Upper lobe of left lung (tissue), 6 donors: ENCODE results near the gene MXI1. TPM values are rescaled to one million over a fixed set of nuclear protein-coding genes. Genes with fewer than 3 reads are reported as not detected.

Experiments
- ATAC-seq, 2 donors: fragments of 200-7000 bp; cut with Tn5 transposase; one replicate each; pipeline ENCODE4 v1.9.1; 2022; ENCODE audit warnings: mild to moderate bottlenecking in 2 of 2, moderate library complexity in 2 of 2; ENCODE audit not compliant: low FRiP score in 2 of 2
- DNase-seq, 2 donors: peaks; one replicate each; pipeline ENCODE4 v3.0.0-alpha.2; 2019 to 2020
- H3K27ac ChIP-seq, 4 donors: fragments of 200-600 bp; sonication (generic); one replicate each; pipeline ENCODE4 v1.5.1; 2016 to 2019
- H3K27me3 ChIP-seq, 4 donors: fragments of 200-600 bp; sonication (generic); one replicate each; pipeline ENCODE4 v1.5.1; 2017 to 2019
- H3K36me3 ChIP-seq, 4 donors: fragments of 200-600 bp; sonication (generic); one replicate each; pipeline ENCODE4 v1.5.1; 2016 to 2019
- H3K4me1 ChIP-seq, 4 donors: fragments of 200-600 bp; sonication (generic); one replicate each; pipeline ENCODE4 v1.5.1; 2018 to 2019
- H3K4me3 ChIP-seq, 4 donors: fragments of 200-600 bp; sonication (generic); one replicate each; pipeline ENCODE4 v1.5.1; 2017 to 2019; ENCODE audit warnings: mild to moderate bottlenecking in 2 of 4, moderate library complexity in 1 of 4
- H3K9me3 ChIP-seq, 4 donors: fragments of 200-600 bp; sonication (generic); one replicate each; pipeline ENCODE4 v1.5.1; 2018 to 2019
- CTCF ChIP-seq, 6 experiments: fragments of 450-650 bp in 4 of 6; fragments of 200-600 bp in 2 of 6; sonication (generic) in 2 of 6; IDR thresholded peaks; one replicate each; pipeline ENCODE4 v1.5.1; 2016 to 2019; ENCODE audit warnings: antibody characterized with exemption in 6 of 6
- EP300 ChIP-seq, 4 donors: sonication (generic); formaldehyde crosslinking; IDR thresholded peaks; one replicate each; pipeline ENCODE4 v1.5.1; 2017; ENCODE audit warnings: antibody characterized with exemption in 4 of 4, control low read depth in 2 of 4
- POLR2A ChIP-seq, 4 donors: fragments of 450-650 bp; IDR thresholded peaks; one replicate each; pipeline ENCODE4 v1.5.1; 2016 to 2017; ENCODE audit warnings: antibody characterized with exemption in 4 of 4, mild to moderate bottlenecking in 2 of 4
- POLR2AphosphoS5 ChIP-seq, 2 donors: sonication (generic); formaldehyde crosslinking; IDR thresholded peaks; one replicate each; pipeline ENCODE4 v1.5.1; 2017; ENCODE audit warnings: antibody characterized with exemption in 2 of 2
- WGBS, 2 donors: methylation state at CpG; one replicate each; pipeline ENCODE4 v1.1.5; 2017 to 2018; 5-methylcytosine and 5-hydroxymethylcytosine counted together
- total RNA-seq, 6 donors: library from RNA; depleted of rRNA in 4 of 6; stranded (reverse); fragments of >200 nt in 4 of 6; gene quantifications; one replicate each; pipeline versions ENCODE4 v1.1.0 to v1.2.1, GENCODE V29; 2016 to 2021
- donor health status: DM: no; HTN: no; CAD: no; lungs with moderate emphysema.
- donor health status: DM: no; HTN: yes; CAD: no; lungs with severe emphysema.

MXI1 gene
- total RNA-seq, 6 donors from 2014 or later: 27.7 to 90.1 (median 45.2) TPM

- Histone ChIP-seq H3K36me3 (no peaks in the 10 kb centered on the region), H3K9me3 (no peaks in the 10 kb centered on the region), H3K27ac (peak overlapping the region in 2 of 4 donors; percentile 31 to 62), H3K4me3 (no peak overlapping the region), H3K27me3 (no peaks in the 10 kb centered on the region), H3K4me1 (peaks cover 6 to 34% (median 17%) of the 10 kb centered on the region in 4 donors)
- no peak for TF ChIP-seq POLR2AphosphoS5 (IDR thresholded peaks at IDR 0.05)
- no peak for TF ChIP-seq CTCF (IDR thresholded peaks at IDR 0.05)
- no peak for TF ChIP-seq EP300 (IDR thresholded peaks at IDR 0.05)
- TF ChIP-seq POLR2A (IDR thresholded peaks at IDR 0.05): no peak
- 91 to 94% methylated on average over 2 of the region's 2 CpGs for WGBS, 2 donors
- ATAC-seq (no peak), DNase-seq (no peak)
Measured at GRCh38 chr10:110217662-110218008, 10.2 kb downstream of the MXI1 start.

GRCh38 chr10:110218632-110219031, 11.2 kb downstream of the MXI1 start:
- Histone ChIP-seq H3K36me3 (no peaks in the 10 kb centered on the region), H3K27me3 (no peaks in the 10 kb centered on the region), H3K4me1 (peaks cover 6 to 31% (median 17%) of the 10 kb centered on the region in 4 donors), H3K27ac (peak overlapping the region in 2 of 4 donors; percentile 35 to 37), H3K9me3 (no peaks in the 10 kb centered on the region), H3K4me3 (no peak overlapping the region)
- ATAC-seq: no peak
- WGBS, 2 donors: 53 to 57% methylated on average over 4 to 6 of the region's 6 CpGs
- peak in 1 of 2 donors; percentile 68 for DNase-seq
- TF ChIP-seq POLR2AphosphoS5 (IDR thresholded peaks at IDR 0.05): no peak
- TF ChIP-seq EP300 (IDR thresholded peaks at IDR 0.05): no peak
- TF ChIP-seq CTCF (IDR thresholded peaks at IDR 0.05): no peak
- no peak for TF ChIP-seq POLR2A (IDR thresholded peaks at IDR 0.05)

- Histone ChIP-seq H3K4me3 (no peak overlapping the region), H3K36me3 (no peaks in the 10 kb centered on the region), H3K9me3 (no peaks in the 10 kb centered on the region), H3K27ac (peak overlapping the region in 1 of 4 donors; percentile 38), H3K27me3 (no peaks in the 10 kb centered on the region), H3K4me1 (peaks cover 6 to 31% (median 15%) of the 10 kb centered on the region in 4 donors)
- DNase-seq: no peak
- whole genome bisulfite sequencing, 2 donors: 89 to 93% methylated on average over 7 of the region's 7 CpGs
- no peak for ATAC-seq
- TF ChIP-seq POLR2A (IDR thresholded peaks at IDR 0.05): no peak
- TF ChIP-seq POLR2AphosphoS5 (IDR thresholded peaks at IDR 0.05): no peak
- TF ChIP-seq EP300 (IDR thresholded peaks at IDR 0.05): no peak
- TF ChIP-seq CTCF (IDR thresholded peaks at IDR 0.05): no peak
Measured at GRCh38 chr10:110219884-110220283, 12.5 kb downstream of the MXI1 start.

GRCh38 chr10:110220398-110220797, 13.0 kb downstream of the MXI1 start:
- ATAC-seq (no peak), DNase-seq (no peak)
- Histone ChIP-seq H3K4me1 (peaks cover 10 to 35% (median 19%) of the 10 kb centered on the region in 4 donors), H3K27ac (peak overlapping the region in 2 of 4 donors; percentile 26 to 38), H3K9me3 (no peaks in the 10 kb centered on the region), H3K4me3 (no peak overlapping the region), H3K36me3 (no peaks in the 10 kb centered on the region), H3K27me3 (no peaks in the 10 kb centered on the region)
- TF ChIP-seq POLR2AphosphoS5 (IDR thresholded peaks at IDR 0.05): no peak
- no peak for TF ChIP-seq EP300 (IDR thresholded peaks at IDR 0.05)
- no peak for TF ChIP-seq CTCF (IDR thresholded peaks at IDR 0.05)
- TF ChIP-seq POLR2A (IDR thresholded peaks at IDR 0.05): no peak
- 58 to 61% methylated on average over 2 of the region's 2 CpGs for WGBS, 2 donors

- Histone ChIP-seq H3K27ac (peak overlapping the region; percentile 11 to 75 (median 68)), H3K27me3 (no peaks in the 10 kb centered on the region), H3K9me3 (no peaks in the 10 kb centered on the region), H3K4me1 (peaks cover 7 to 28% (median 20%) of the 10 kb centered on the region in 4 donors), H3K4me3 (peak overlapping the region in 3 of 4 donors; percentile 22 to 42 (median 25)), H3K36me3 (no peaks in the 10 kb centered on the region)
- ATAC-seq (no peak), DNase-seq (no peak)
- no peak for TF ChIP-seq POLR2AphosphoS5 (IDR thresholded peaks at IDR 0.05)
- no peak for TF ChIP-seq CTCF (IDR thresholded peaks at IDR 0.05)
- no peak for TF ChIP-seq POLR2A (IDR thresholded peaks at IDR 0.05)
- TF ChIP-seq EP300 (IDR thresholded peaks at IDR 0.05): no peak
- WGBS, 2 donors: 91 to 93% methylated on average over 4 of the region's 4 CpGs
Measured at GRCh38 chr10:110221044-110221720, 13.8 kb downstream of the MXI1 start.
